Progenitor cell of endocrine pancreas (in vitro differentiated cells): ENCODE data around the gene SEC14L1. TPM values are rescaled to one million over a fixed set of nuclear protein-coding genes. Genes with fewer than 3 reads are reported as not detected.

Experiments
- DNase-seq: peaks from one replicate; pipeline ENCODE4 v3.0.0; 2021; ENCODE audit warnings: low spot score; ENCODE audit not compliant: unreplicated experiment
- H3K27ac Mint-ChIP-seq: 2 replicates; pipeline ENCODE4 v1.8.0; 2021; ENCODE audit warnings: mild to moderate bottlenecking, moderate library complexity, mixed read lengths
- H3K27me3 Mint-ChIP-seq: 2 replicates; pipeline ENCODE4 v1.8.0; 2021; ENCODE audit warnings: mixed read lengths
- H3K36me3 Mint-ChIP-seq: 2 replicates; pipeline ENCODE4 v1.8.0; 2022; ENCODE audit warnings: mixed read lengths; ENCODE audit not compliant: insufficient read depth
- H3K4me1 Mint-ChIP-seq: 2 replicates; pipeline ENCODE4 v1.8.0; 2021; ENCODE audit warnings: low read depth, mixed read lengths
- H3K4me3 Mint-ChIP-seq: 2 replicates; pipeline ENCODE4 v1.8.0; 2021; ENCODE audit warnings: low read depth, mild to moderate bottlenecking, moderate library complexity, mixed read lengths
- H3K9me3 Mint-ChIP-seq: 2 replicates; pipeline ENCODE4 v1.8.0; 2021; ENCODE audit warnings: low read depth, mixed read lengths
- CTCF ChIP-seq: fragments of 200-600 bp; sonication (generic); IDR thresholded peaks from one replicate; pipeline ENCODE4 v1.5.0; 2021; ENCODE audit warnings: antibody characterized with exemption, mild to moderate bottlenecking; ENCODE audit not compliant: unreplicated experiment
- total RNA-seq: library from RNA; stranded (reverse); gene quantifications from 2 replicates; pipeline ENCODE4 v1.2.1, GENCODE V29; 2021

Gene SEC14L1
- total RNA-seq, 1 donor from 2014 or later = 90.8 TPM

- H3K4me3 Mint-ChIP-seq = no peak overlapping the region
- no peak overlapping the region for H3K27ac Mint-ChIP-seq
- H3K36me3 Mint-ChIP-seq = no peaks in the 10 kb centered on the region
- no peak for DNase-seq
- TF ChIP-seq CTCF = no peak
- H3K9me3 Mint-ChIP-seq = no peaks in the 10 kb centered on the region
- peaks cover 11% of the 10 kb centered on the region for H3K4me1 Mint-ChIP-seq
- H3K27me3 Mint-ChIP-seq = no peaks in the 10 kb centered on the region
Measured at GRCh38 chr17:77225265-77225664, 84.5 kb downstream of the SEC14L1 start.

GRCh38 chr17:77227461-77228240 is 86.9 kb downstream of the SEC14L1 start:
- H3K9me3 Mint-ChIP-seq = no peaks in the 10 kb centered on the region
- DNase-seq = no peak
- TF ChIP-seq CTCF = no peak
- no peak overlapping the region for H3K4me3 Mint-ChIP-seq
- peaks cover 2% of the 10 kb centered on the region for H3K4me1 Mint-ChIP-seq
- no peaks in the 10 kb centered on the region for H3K27me3 Mint-ChIP-seq
- H3K36me3 Mint-ChIP-seq = no peaks in the 10 kb centered on the region
- no peak overlapping the region for H3K27ac Mint-ChIP-seq

GRCh38 chr17:77228241-77228752 is 87.5 kb downstream of the SEC14L1 start:
- Mint-ChIP-seq H3K27me3 (no peaks in the 10 kb centered on the region), H3K27ac (no peak overlapping the region), H3K36me3 (no peaks in the 10 kb centered on the region), H3K4me3 (no peak overlapping the region), H3K4me1 (peaks cover 2% of the 10 kb centered on the region), H3K9me3 (no peaks in the 10 kb centered on the region)
- TF ChIP-seq CTCF = no peak
- DNase-seq = no peak

GRCh38 chr17:77228816-77229215 is 88.0 kb downstream of the SEC14L1 start:
- no peaks in the 10 kb centered on the region for H3K9me3 Mint-ChIP-seq
- peaks cover 2% of the 10 kb centered on the region for H3K4me1 Mint-ChIP-seq
- no peak overlapping the region for H3K4me3 Mint-ChIP-seq
- no peak for DNase-seq
- no peaks in the 10 kb centered on the region for H3K27me3 Mint-ChIP-seq
- H3K36me3 Mint-ChIP-seq = no peaks in the 10 kb centered on the region
- no peak overlapping the region for H3K27ac Mint-ChIP-seq
- no peak for TF ChIP-seq CTCF

- DNase-seq = no peak
- Mint-ChIP-seq H3K4me3 (no peak overlapping the region), H3K27me3 (no peaks in the 10 kb centered on the region), H3K4me1 (peaks cover 2% of the 10 kb centered on the region), H3K36me3 (no peaks in the 10 kb centered on the region), H3K27ac (no peak overlapping the region), H3K9me3 (no peaks in the 10 kb centered on the region)
- TF ChIP-seq CTCF = no peak
Measured at GRCh38 chr17:77229786-77230435, 89.1 kb downstream of the SEC14L1 start.
